Stimulated activated CD8-positive, alpha-beta memory T cell treated with anti-CD3 and anti-CD28 coated beads, Interleukin-7, amount 100 ng/mL, for 4 hours (primary cell): ENCODE measurements around the gene BAHCC1.

Experiments
- DNase-seq, 2 donors: peaks; one replicate each; pipeline ENCODE4 v3.0.0-alpha.2; 2020; ENCODE audit warnings: low read depth in 2 of 2

BAHCC1 gene

DNA sequence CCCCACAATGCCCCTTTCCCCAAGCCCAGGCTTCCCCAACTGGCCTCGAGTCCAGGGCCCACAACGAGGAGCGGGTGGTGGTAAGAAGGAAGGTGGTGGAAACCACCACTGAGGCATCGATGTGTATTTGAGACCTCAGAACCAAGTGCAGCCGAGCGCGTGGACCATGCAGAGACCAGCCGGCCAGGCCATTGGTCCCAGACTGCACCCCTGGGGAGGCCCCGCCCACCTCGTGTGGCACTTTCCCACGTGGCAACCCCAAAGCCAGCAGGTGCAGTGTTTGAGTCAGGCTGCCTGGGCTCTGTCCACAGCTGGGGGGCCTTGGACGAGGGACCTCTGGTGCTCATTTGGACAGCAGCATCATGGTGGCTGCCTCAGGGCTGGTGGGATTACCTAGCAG is 28.1 kb upstream of the BAHCC1 start:
- DNase-seq = no peak

- DNase-seq = no peak
Measured at GRCh38 chr17:81368161-81369022, 26.9 kb upstream of the BAHCC1 start.

DNA sequence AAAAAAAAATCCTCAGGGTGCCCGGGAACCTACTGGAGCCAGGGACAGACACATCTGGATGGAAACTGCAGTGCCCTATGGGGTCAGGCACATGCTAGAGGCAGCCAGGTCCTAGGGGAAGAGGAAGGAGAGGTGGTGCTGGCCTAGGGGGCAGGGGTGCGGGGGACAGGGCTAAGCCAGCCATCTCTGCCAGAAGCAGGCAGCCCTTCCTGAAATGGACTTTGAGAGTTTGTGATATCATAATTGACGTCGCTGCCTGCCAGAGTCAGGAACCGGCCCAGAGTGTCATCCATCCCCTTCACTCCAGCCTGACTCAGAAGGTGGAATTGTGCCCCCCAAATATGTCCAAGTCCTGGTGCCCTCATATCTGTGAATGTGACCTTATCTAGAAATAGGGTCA is 25.0 kb upstream of the BAHCC1 start:
- DNase-seq = no peak

GRCh38 chr17:81371910-81372760 is 23.1 kb upstream of the BAHCC1 start:
- no peak for DNase-seq

DNA sequence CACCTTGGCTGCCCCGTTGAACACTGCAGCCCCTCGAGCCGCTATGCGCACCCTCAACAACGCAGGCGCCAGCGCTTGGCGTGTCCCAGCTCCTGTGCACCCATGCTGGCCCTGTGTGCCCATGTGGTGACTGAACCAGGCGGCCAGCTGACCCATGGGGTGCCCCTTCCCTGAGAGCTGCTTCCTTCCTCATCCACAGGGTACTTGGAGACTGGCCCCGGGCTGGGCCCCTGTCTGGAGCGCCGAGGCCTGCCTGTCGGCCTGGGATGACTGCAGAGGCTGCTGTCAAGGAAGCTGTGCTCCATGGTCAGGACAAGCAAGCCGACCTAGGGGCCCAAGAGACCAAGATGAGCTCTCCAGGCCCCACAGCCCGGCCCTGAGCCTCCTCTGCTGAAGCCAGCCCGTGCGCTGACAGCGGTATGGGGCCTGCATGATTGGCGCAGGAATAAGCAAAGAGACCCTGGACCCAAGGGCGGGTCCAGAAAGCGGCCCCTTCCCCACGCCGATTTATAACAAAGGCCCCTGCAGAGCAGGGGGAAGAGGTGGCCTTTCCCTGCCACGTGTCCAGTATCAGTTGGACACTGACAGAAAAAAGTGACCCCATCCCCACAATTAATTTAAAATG is 21.6 kb upstream of the BAHCC1 start:
- no peak for DNase-seq

DNA sequence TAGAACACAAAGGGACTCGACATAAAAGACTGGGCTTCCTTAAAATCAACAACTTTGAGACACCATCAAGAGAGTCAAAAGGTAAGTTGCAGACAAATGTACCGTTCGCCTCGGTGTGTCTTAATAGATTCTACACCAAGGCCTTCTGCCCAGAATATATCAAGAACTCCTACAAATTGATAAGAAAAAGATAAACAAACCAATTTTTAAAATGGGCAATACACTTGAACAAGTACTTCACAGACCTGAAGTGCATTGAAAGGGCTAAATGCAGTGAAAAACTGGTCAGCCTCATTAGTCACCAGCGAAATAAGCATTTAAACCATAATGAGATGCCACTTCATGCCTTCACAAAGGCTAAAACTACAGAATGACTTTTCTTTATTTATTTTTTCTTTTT is 20.4 kb upstream of the BAHCC1 start:
- DNase-seq = no peak

DNA sequence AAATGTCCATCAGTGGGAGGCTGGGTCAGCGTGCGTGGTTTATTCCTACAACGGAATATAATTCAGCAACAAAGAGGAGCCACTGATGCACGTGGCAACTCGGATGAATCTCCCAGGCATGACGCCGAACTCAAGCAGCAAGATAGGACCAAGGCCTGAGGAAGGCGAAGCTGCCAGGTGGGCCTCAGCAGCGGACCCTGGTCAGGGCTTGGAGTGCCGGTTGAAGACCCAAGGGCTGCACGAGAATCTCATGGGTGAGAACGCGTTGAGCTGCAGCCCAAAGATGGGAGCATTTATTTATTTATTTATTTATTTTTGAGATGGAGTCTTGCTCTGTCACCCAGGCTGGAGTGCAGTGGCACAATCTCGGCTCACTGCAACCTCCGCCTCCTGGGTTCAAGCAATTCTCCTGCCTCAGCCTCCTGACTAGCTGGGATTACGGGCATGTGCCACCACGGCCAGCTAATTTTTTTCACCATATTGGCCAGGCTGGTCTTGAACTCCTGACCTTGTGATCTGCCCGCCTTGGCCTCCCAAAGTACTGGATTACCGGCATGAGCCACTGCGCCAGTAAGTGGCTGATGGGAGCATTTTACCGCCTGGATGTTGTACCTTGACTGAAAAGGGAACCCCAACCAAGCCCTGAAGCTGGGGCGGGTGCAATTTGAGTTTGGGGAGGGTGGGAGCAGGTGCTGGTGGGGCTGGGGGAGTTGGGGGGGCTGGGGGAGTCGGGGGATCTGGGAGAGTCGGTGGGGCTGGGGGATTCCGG is 18.1 kb upstream of the BAHCC1 start:
- no peak for DNase-seq

DNA sequence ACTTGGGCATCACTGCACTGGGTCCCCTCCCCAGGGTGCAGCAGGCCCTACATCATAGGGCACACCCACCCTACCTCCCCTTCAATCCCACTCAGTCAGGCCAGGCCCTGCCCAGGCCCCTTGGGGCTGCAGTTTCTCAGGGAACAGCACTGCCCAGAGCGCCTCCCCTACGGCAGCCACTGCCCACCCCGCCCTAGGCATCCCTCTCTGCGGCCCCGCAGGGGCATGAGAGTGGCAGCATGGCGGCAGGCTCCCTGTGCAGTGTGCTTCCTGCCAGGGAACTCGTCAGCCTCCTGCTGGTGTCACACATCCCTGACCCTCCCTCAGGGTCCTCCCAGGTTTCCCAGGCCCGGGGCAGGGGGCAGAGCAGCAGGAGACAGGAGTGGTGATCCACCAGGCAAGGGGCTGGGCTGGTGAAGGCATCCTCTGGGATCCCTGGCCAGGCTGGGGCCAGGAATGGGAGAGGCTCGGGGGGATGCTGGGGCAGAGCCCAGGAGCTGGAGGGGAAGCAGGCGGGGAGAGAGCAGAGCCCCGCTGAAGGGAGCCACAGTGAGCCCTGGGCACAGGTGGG is 16.2 kb upstream of the BAHCC1 start:
- no peak for DNase-seq

GRCh38 chr17:81379523-81379942 is 15.7 kb upstream of the BAHCC1 start:
- DNase-seq = no peak

DNA sequence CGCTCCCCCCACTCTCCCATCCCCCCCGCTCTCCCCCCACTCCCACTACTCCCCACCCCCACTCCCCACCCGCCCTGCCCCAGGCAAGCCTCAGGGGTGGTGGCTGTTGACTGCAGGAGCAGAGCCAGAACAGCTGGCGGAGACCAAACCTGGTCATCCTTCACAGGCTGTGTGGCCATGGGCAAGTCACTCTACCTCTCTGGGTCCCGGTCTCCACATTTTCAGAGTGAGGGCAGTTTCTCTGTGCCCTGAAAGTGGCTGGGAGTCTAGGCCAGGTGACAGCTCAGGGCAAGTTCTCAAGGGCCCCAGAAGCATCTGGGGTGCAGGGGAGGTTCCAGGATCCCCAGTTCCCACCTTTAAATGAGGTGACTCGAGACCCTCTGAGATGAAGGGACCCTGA is 15.1 kb upstream of the BAHCC1 start:
- no peak for DNase-seq

- DNase-seq = no peak
Measured at GRCh38 chr17:81380666-81381518, 14.4 kb upstream of the BAHCC1 start.

GRCh38 chr17:81381632-81382577 is 13.4 kb upstream of the BAHCC1 start:
- no peak for DNase-seq

DNA sequence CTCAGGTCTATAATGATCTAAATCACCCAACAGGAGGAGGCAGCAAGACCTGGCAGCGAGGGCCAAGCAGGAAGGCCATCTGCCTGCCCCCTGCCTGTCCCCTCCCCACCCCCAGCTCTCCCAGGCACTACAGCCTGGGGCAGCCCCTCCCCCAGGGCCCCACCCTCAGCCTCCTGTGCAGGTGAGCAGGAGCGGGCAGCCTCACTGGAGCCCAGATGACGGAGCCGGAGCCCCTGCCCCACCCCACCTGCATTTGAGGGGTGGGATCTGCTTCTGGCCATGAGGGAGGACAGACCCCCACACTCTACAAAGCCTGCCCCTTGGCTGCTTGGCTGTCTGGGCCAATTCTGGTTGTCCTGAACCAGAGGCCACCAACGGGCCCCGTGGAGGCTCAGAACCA is 12.4 kb upstream of the BAHCC1 start:
- DNase-seq = no peak

- DNase-seq = no peak
Measured at GRCh38 chr17:81383504-81384421, 11.5 kb upstream of the BAHCC1 start.

DNA sequence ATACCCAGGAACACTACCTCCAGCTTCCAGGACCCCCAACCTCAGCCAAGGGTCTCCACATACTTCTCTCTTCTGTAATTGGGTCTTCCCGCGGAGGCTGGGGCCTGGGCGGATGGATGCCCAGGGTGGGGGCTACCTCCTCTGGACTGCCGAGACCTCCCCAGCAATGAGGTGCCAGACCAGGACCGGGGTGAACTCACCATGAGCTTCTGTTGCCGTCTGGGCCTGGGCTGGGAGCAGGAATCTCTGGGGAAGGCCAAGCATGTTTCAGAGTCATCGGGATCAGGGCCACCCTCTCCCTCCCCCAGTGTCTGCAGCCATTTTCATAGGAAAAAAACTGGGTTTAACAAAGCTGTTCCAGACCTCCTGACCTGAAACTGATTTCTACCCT is 10.3 kb upstream of the BAHCC1 start:
- no peak for DNase-seq

DNA sequence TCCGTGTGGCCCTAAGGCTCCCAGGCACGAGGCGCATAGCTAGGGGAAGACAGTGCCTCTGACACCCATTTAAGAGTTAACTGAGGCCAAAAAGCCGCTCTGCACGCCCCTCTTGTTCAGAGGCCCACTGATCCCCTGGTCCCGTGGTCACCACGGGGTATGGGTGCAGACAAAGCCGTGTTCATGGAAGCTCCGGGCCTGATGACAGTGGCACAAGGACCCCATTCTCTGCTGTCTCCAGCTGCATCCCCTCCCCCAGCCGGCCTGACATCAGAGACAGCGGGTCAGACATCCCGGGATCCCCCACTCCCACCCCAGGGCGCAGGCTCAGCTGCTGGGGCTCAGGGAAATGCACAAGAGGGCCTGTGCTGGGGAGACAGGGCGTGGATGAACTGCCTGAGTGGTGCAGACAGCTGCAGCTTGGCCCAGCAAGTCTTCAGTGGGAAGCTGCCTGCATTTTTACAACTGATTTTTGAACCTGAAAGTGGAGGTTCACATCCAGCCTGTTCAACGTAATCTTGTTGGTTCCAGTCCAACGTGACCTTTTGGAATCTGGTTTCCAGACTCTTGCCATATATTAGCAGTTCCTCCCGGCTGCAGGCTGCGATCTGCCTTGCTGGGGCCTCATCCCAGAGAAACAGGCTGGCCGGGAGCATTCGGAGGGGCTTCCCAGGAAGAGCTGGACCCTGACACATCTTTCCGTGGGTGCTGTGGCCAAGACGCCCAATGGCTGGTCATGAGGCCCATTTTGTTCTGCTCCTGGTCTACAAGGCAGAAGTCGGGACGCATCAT is 9.7 kb upstream of the BAHCC1 start:
- no peak for DNase-seq

- no peak for DNase-seq
Measured at GRCh38 chr17:81386141-81386645, 9.1 kb upstream of the BAHCC1 start.
